NCI-H2171 (cell line): ENCODE data around the gene KREMEN2.
A peak's percentile ranks its signal among the peaks of the same experiment; 100 is the strongest.

Experiments
- DNase-seq: peaks from one replicate; lab custom pipeline; 2025; lab: John Stamatoyannopoulos, UW

KREMEN2 gene

GRCh38 chr16:2979669-2980226 lies 15.7 kb downstream of the KREMEN2 start:
- no peak for DNase-seq

DNA sequence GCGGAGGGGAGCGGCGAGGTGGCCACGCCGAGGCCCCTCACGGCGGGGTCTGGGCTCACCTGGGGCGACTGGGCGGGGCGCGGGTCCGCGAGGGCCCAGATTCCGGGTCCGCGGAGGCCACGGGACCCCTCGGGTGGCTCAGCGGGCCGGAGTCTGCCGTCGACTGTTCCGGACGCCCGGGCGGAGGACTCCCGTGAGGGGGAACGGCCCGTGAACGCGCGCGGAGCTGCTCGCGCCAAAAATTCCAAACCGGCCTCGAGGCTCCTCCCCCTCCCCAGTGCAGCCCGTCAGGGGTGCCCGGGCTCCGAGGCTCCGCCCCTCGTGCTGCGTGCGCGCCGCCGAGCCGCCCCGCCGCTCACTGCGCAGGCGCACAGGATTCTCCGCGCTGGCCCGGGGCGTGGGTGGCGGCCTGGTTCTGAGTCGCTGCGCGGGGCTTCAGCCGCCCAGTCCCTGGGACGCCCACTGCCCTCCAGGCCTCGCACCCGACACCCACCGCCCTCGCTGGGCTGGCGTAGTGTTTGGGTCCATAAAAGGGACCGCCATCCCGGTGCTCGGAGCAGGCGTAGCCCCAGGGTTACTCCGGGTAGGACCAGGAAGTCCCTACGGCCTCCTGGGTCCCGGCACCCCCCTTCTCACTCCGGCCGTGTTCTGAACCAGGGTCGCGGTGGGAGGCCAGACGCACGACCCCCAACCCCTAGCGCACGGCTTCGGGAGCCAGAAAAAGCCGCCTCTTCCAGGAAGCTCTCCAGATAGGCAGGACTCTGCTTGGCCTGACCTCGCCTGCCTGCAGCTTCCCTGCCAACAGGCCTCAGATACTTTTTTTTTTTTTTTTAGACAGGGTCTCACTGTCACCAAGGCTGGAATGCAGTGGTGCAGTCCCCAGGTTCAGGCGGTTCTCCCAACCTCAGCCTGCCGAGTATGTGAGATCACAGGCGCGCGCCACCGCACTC lies 16.4 kb downstream of the KREMEN2 start, which contains the start of gene PKMYT1:
PKMYT1 (minus strand) TSS at position 220 of the 950 bp plus-strand sequence. CDS start 789 bp downstream, outside the sequence.
- DNase-seq: peak; percentile 88

DNA sequence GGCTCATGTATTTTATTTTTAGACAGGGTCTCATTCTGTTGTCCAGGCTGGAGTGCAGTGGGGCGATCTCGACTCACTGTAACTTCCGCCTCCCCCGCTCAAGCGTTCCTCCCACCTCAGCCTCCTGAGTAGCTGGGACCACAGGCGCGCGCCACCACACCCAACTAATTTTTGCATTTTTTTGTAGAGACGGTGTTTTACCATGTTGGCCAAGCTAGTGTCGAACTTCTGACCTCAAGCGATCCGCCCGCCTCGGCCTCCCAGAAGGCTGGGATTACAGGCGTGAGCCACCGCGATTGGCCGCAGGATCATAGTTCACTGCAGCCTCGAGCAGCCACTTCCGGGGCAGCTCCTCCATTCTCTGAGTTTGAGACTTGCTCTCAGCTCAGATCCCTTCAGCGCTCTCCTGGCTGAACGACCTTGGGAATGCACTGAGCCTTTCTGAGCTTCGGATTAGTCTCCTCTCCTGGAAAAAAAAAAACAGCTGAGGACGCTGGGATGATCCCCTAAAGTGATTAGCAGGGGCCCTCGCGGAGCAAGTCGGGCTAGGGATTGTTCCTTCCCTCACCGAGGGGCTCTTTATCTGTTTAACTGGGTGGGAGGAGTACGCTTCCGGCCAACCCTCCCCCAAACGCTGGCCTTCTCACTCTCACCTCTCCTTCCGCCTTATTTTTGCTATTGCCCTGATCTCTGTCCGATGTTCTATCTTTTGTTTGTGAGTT lies 17.3 kb downstream of the KREMEN2 start:
- no peak for DNase-seq

GRCh38 chr16:2981899-2982250 lies 17.8 kb downstream of the KREMEN2 start:
- no peak for DNase-seq

DNA sequence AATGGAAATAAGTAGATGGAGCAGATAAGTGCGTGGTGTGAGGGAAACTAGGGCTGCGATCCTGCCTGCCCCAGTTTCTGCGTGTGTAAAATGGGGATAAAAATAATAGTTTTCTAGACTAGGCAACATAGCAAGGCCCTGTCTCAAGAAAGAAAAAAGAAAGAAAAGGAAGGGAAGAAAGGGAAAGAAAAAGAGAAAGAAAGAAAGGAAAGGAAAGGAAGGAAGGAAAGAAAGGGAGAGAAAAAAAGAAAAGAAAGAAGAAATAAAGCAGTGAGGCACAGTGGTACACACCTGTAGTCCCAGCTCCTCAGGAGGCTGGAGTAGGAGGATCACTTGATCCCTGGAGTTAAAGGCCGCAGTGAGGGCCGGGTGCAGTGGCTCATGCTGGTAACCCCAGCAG lies 18.3 kb downstream of the KREMEN2 start:
- no peak for DNase-seq

DNA sequence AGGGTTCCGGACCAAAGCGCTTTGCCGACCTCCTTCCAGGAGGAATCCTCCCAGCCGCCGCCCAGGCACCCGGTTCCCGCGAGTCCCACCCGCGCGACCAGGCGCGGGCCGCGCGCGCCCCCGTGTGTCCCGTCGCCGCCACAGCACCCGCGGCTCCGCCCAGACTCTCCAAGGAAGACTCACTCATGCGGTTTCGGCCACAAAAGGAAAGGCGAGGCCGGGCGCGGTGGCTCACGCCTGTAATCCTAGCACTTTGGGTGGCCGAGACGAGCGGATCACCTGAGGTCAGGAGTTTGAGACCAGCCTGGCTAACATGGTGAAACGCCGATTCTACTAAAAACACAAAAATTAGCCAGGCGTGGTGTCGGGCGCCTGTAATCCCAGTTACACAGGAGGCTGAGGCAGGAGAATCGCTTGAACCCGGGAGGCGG lies 19.6 kb downstream of the KREMEN2 start:
- DNase-seq: peak; percentile 71

GRCh38 chr16:2985462-2985861 lies 21.4 kb downstream of the KREMEN2 start:
- DNase-seq: no peak

GRCh38 chr16:2985893-2986355 lies 21.8 kb downstream of the KREMEN2 start:
- peak; percentile 53 for DNase-seq

DNA sequence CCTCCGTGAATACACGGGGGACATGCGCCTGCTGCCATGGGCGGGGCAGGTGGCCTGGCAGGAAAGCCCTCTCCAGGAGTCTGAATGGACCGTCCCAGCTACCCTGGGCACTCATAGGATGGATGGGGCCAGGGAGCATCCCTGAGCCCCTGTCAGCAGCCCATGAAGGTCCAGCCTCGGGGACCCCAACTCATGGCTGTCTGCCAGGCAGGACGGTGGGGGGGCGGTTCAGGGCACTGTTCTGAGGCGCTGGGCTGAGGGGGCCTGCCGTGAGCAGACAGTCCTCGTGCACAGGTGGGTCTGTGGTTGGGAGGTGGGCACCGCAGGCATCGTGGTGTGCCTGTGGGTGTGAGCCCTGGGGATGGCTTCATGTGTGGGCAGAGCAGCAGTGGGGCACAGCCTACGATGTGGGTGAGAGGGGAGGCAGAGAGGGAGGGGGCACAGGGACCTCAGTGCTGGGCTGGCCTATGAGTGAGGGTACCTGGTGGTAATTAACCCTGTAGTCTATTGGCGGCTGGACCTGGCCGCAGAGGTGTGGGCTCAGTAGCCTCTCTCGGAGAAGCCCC lies 22.6 kb downstream of the KREMEN2 start:
- DNase-seq: no peak

DNA sequence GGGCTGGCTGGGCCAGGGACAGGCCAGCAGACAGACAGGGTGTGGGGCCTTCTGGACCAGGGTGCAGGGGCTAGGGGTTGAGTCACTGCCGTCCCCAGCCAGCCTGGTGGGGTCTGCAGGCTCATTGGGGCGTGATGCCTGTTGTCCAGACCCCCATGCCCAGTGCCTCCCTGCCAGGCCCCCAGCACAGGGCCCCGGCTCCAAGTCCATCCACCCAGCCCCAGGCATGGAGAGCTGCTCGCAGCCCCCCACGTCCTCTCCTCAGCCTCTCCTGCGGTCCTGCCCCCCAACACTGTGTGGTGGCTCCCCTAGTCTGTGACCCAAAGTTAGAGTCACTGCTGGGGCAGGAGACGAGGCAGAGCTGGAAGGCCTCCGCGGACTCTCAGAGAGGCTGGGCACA lies 23.2 kb downstream of the KREMEN2 start:
- no peak for DNase-seq

DNA sequence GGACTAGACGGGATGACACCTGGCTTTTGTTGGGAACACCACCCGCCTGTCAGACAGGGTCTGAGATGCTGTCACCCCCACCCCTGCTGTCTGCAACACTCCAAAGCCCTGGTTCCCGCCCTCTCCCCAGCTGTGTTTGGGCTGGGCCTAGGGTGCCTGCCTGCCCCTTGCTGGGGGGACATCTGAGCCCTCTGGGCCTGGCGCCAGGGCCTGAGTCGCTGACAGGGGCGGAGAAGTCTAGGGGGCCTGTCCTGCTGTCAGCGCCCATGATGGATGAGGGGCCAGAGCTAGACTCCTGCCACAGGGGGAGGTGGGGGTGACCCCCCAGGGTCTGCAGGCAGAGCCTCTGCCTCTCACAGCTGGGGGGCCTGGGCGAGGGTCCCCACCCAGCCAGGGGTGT lies 23.8 kb downstream of the KREMEN2 start:
- peak; percentile 83 for DNase-seq

- no peak for DNase-seq
Measured at GRCh38 chr16:2988590-2989099, 24.6 kb downstream of the KREMEN2 start.

GRCh38 chr16:2990891-2991290 lies 26.8 kb downstream of the KREMEN2 start:
- no peak for DNase-seq

- DNase-seq: no peak
Measured at GRCh38 chr16:2991566-2992261, 27.6 kb downstream of the KREMEN2 start.

DNA sequence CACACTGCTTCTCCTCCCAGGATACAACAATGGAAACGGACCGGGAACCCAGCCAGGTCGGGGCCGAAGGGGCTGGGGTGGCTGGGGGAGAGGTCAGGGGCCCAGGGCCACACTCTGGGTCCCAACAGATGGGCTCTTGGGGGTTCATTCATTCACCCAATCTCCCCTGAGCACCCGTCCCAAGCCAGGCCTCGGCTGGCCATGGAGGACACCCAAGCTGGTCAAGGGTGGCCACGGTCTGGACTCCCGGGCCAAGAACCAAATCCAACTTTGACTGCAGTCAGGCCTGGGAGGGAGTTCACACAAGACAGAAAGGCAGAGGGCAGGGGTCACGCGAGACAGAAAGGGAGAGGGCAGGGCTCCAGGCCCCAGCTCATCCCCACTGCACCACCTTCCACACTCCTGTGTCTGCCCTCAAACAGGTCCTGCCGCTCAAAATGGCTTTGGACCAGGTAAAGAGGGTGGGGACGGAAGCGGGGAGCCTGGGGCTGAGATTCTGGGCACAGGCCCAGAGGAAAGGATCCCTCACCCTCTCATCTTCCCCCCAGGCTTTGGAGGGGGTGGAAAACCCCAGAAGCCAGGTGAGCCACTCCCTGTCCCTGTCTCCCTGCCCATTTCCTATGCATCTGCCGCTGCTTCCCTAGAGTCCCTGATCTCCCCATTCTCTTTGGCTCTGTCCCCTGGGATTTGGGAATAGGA lies 28.5 kb downstream of the KREMEN2 start:
- no peak for DNase-seq

- DNase-seq: no peak
Measured at GRCh38 chr16:2996298-2996697, 32.2 kb downstream of the KREMEN2 start.

GRCh38 chr16:2999929-3000328 lies 35.9 kb downstream of the KREMEN2 start:
- DNase-seq: no peak

GRCh38 chr16:3000540-3000939 lies 36.5 kb downstream of the KREMEN2 start:
- DNase-seq: no peak

DNA sequence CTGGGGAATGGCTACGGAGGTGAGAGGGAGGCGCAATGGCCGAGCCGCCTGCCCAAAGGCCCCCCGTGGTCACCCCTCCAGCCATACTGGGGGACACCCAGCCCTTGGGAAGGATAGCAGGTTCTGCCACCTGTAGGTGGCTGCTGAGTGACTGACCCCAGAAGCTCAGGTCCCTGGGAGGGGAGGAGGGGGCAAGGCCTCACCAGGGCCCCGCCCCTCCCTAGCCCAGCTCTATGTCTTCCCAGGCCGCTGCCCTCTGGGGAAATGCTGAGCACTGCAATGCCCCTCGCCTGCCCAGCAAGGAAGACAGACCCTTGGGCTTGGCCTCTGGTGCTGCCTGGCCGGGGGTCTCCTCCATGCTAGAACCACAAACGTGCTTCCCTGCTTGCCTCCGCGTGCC lies 37.2 kb downstream of the KREMEN2 start:
- DNase-seq: no peak

DNA sequence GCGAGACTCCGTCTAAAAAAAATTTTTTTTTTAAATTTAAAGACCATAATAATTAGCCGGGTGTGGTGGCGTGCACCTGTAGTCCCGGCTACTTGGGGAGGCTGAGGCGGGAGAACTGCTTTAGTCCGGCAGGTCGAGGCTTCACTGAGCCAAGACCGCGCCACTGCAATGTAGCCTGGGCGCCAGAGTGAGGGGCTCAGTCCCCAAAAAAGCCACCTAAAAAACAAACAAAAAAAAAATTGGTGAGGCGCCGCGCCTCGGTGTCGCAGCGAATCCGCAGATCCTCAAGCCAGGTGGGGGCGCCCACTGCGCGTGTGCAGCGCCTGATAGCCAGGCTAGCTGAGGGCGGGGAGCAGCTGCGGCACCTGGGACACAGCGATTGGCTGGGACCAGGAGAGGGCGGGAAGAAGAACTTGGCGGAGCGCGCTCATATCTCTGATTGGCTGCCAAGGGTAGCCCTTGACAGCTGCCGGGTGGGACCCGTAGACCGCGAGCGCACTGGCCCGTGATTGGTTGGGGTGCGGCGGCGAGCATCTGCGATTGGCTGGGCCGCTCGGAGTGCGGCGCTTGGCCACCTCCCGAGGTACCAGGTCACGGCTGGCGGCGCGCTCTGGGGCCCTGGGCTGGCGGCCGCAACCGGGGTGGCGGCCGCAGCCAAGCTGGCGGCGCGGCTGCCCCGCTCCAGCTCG lies 39.7 kb downstream of the KREMEN2 start:
- DNase-seq: peak; percentile 98
